GM19395 (cell line): ENCODE measurements around the gene CHST15.
"Not testable (repeated sequence)": the region's sequence is repeated elsewhere in the genome, so short reads cannot be mapped to it uniquely, and the experiment has no call there.

Experiments
- ATAC-seq: cut with Tn5 transposase; IDR thresholded peaks from one replicate; pipeline ENCODE4 v1.9.1; 2021; ENCODE audit warnings: mild to moderate bottlenecking, moderate library complexity; ENCODE audit not compliant: unreplicated experiment

Gene CHST15

DNA sequence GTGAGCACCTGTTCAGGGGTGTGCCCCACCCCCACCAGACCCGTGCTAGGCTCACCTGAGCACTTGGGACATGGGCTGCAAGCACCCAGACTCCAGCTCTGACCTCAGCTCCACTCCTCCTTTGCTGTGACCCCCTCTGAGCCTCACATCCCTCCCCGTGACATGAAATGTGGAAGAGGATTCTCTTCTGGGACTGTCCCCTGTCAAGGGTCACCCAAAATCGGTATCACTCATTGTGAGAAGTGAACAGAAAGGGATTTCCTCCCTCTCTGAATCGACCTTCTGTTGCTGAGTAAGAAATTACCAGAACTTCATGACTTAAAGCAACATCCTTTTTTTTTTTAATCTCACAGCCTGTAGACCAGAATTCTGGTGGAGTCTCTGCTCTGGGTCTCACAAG lies 6.2 kb upstream of the CHST15 start:
- ATAC-seq = no peak

DNA sequence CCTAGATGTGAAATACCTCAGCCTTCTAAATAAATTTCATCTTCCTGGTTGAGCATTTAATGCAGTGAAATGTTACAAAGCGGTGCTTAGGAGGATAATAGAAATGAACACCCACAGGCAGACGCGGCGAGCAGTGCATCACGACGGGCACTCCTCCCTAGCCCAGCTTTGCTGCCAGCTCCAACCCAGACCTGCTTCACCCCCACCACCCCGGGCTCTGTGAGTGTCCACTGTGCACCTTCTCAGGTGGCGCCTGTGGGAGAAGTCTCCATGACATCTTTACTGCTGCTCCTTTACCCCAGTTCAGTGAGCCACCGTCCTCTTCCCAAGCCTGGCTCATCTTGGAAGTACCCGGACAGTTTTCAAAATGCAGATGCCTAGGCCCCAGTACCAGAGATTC lies 5.2 kb upstream of the CHST15 start:
- ATAC-seq = no peak

DNA sequence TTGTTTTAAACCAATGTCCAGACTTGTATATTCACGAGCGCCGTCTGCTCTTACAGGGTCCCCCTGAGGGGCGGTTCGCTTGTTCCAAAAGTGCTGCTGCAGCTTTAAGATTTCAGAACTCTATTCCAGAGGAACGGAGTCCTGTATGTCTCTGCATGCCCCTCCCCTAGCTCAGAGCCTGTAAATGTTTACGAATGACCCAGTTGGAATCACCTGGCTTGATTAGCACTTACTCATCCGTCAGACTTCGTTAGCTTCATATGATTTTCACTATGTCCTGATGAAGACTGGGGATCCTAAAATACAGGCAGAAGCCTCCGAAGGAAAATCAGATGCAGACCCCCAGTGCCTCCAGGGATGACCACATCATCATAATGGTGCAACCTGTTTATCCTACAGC lies 4.5 kb upstream of the CHST15 start:
- ATAC-seq = no peak

DNA sequence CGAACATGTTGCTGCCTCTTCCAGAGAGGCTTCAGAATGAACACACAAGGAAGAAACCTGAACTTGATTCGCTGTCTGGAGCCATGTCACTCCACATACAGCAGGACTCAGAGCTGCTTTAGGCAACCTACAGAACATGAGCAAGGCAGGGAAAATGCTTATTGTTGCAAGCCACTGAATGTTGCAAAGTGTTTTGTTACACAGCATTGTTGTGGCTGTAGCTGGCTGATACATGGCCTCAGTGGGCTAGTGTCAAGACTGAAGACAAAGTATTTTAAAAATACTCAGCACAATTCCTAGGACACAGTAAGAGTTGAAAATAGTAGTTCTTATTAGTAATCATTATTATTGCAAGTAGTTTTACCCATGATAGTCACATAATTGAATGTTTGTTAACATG lies 3.1 kb upstream of the CHST15 start:
- ATAC-seq = no peak

DNA sequence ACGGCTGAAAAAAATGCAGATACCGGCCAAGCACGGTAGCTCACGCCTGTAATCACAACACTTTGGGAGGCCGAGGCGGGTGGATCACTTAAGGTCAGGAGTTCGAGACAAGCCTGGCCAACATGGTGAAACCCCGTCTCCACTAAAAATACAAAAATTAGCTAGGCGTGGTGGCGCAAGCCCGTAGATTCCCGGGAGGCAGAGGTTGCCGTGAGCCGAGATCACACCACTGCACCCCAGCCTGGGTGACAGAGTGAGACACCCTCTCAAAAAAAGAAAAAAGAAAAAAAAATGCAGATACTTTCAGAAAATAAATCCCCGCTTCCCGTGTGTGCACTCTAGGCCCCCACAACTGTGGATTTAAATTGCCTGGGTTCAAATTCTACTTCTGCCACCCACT lies 2.4 kb upstream of the CHST15 start:
- not testable (repeated sequence) for ATAC-seq

DNA sequence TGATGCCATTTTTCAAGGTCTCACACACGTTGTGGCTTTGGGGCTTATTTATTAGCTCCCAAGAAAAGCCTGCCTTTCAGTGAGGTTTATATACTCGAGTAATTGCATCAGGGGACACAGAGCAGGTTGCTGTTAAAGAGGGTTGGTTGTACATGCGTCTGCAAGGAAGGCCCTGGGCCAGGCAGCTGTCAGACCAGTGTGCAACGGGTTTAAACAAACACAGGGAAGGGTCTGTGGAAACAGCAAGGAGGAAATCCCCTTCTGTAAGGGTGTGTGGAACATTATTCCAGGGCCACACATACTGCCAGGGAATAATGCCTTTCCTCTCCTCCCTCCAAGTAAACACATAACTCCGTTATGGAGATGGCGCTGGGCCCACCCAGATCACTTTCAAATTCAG lies 1.7 kb upstream of the CHST15 start:
- no peak for ATAC-seq

DNA sequence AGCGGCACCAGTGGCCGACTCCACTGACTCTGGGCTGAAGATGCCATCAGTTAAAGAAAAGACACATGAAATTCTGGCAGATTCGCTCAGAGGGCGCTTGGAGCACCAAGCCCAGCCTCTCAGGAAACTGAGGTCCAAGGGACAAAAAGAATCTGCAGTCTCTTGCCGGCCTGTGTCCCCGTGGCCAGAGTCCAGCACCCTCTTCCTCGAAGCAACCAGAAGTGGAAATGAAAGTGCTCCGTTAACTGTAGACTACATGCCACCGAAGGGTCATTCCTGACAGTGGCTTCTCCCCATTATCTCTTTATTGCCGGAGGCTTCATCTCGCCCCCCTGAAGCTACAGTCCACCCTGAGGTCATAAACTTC lies 1.0 kb upstream of the CHST15 start:
- ATAC-seq = no peak

DNA sequence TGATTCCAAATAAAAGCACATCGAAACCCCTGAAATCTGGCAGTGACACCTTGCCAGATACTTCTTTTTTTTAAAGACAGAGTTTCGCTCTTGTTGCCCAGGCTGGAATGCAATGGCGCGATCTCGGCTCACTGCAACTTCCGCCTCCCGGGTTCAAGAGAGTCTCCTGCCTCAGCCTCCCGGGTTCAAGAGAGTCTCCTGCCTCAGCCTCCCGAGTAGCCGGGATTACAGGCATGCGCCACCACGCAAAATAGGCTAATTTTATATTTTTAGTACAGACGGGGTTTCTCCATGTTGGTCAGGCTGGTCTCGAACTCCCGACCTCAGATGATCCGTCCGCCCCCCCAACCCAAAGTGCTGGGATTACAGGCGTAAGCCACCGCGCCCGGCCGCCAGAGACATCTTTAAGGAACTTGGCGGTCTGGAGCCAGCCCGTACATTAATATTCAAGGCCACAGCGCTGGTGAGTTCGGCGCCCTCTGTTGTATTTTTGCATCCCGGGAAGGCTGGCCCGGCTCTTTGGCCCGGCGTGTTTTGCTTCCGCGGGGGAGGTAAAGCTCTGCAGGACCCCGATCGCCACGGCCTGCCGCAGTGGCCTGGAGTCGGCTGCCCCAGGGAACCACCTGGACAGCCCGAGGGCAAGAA lies 498 bp upstream of the CHST15 start:
- not testable (repeated sequence) for ATAC-seq

DNA sequence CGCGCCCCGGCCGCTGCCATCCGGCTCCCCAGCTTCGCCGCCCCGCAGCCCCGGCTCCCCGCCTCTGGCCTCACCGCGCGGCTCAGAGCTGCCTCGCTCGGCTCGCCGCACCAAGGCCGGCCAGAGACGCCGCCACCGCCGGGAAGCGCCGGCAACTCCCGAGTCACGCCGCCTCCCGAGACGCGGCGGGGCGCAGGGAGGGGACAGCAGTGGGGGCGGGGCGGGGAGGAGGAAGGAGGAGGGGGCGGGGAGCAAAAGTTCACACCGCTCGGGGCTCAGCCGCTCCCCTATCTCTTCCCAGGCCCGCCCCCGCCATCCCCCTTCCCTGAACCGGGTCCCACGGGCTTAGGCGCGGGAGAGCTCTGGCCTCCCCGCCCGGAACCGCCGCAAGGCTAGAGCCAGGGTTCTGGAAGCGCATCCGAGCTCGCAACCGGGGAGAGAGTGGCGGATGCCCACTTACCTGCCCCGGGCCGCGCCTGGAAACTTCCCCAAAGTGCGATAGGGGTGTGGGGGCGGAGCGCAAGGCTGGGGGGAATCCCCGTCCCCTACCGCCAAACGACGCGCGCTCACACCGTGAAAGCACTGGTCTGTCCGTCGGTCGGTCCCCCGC lies 1.0 kb downstream of the CHST15 start:
- ATAC-seq = no peak

DNA sequence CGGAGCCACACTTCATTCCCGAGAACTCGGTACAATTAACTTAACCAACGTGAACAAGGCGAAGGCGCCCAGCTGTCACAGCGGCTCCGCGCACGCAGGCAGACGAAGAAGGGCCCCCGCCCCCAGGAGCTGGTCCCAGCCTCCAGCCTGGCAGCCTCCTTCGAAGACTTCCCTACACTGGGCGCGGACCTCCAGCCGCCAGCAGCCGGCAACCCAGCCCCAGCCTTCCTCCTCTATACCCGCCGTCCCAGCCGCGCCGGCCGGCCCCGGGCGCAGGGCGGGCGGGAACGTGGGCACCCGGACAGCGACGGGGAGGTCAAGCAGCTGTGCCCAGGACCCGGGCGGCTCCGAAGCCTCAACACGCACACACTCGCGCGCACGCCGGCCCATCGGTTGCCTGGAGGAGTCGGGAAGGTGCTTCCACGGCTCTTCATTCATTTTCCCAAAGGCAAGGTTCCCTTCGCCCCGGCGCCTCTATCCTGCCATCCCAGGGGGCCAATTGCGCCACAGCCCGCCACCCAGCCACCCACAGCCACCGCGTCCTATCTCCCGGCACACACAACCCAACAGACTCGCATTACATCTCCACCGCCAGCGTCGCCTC lies 1.6 kb downstream of the CHST15 start:
- ATAC-seq = no peak

DNA sequence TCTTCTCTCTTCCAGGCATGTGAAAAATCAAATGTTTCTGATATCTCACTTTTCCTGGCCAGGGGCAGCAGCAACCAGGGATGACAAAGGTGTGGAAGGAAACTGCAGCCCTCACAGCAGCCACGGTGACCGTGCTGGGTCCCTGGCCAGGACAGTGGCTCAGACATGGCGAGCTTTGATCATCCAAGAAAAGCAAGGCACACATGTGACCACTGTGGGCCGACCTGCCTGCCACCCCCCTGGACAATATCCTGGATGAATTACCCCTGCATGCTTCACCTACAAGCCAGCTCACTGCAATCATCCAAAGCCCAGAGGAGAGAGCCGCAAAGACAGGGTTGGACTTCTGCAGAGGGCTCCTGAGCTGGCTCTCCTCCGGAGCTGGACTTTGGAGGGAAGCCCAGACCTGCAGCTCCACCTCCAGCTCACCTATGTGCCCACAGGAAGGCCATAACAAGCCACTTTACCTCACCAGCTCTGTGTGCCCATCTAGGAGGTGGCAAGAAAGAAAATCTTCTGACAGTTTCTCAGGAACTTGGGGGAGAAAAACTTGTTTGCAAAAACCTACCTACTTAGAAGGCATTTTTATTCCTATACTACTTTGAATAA lies 2.7 kb downstream of the CHST15 start:
- ATAC-seq = no peak

DNA sequence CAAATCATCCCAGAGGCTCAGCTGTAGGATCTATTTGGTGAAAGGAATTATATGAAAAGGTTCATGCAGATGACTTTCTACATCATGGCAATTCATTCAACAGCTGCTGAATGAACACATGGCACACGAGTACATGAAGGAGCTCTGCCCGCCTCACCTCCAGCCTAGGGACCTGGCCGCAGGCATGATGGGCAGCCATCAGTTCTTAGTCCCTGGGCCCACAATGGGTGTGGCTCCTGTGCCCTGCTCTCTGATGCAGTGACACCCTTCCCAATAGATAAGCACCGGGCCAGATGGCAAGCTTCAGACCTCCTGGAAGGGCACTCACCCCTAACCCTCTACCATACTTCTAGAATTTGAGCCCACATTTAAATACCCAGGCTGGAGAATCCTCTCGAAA lies 3.5 kb downstream of the CHST15 start:
- no peak for ATAC-seq

DNA sequence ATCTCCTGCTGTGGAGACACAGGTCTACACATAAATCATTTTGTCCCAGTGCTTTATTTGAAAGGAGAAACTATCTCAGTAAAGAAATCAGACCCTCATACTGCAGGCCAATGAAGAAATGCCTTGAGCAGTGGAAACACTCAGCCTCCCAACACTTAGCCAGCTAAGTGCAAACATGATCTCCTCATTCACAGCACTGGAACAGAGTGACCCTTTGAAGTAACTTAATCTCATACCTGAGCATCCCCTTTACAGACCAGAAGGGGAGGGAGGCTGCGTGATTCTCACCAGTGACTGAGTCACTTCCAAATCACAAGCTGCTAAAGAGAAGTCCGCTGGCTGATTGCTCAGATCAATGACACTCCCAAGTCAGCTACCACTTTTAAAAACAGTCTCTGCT lies 4.5 kb downstream of the CHST15 start:
- ATAC-seq = no peak

DNA sequence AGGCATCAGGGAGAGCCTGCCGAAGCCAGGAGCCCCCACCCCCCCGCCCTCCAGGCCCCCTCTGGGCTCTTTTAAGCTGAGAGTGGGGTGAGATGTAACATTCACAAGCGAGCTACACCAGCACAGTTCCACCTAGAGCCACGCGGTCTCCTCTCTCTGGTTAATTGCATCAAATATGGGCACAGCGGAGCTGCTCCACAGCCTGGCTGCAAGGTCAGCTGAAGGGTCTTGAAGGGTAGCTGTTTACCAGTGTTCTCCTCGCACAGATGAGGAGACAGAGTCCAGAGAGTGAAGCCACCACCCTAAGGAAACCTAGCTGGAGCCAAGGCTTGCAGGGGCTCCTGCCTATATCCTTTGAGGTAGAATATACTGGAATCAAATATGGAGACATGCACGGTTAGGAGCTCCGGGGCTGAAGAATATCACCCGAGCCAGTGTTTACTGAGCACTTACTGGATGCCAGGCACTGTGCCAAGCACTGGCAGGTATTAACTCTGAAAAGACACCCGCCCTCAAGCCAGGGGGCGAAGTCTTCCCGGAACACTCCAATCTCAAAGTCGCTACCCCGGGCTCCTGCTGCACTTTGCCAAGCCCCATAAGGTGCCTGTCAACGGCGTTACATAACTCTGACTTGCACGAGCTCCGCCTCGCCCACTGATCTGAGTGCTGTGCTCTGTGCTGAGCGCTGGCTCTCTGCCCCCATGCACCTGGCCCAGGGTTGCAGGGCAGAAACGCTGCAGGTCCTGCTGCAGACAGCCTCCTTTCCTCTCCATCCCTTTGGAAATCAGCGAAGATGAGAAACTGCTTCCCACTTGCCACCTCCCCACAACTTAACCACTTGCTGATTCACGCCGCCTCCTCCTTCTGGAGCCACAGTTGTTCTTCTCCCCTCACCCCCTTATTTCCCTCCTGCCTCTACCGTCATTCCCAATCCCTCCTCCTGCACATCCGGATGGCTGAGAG lies 5.4 kb downstream of the CHST15 start:
- ATAC-seq = no peak

DNA sequence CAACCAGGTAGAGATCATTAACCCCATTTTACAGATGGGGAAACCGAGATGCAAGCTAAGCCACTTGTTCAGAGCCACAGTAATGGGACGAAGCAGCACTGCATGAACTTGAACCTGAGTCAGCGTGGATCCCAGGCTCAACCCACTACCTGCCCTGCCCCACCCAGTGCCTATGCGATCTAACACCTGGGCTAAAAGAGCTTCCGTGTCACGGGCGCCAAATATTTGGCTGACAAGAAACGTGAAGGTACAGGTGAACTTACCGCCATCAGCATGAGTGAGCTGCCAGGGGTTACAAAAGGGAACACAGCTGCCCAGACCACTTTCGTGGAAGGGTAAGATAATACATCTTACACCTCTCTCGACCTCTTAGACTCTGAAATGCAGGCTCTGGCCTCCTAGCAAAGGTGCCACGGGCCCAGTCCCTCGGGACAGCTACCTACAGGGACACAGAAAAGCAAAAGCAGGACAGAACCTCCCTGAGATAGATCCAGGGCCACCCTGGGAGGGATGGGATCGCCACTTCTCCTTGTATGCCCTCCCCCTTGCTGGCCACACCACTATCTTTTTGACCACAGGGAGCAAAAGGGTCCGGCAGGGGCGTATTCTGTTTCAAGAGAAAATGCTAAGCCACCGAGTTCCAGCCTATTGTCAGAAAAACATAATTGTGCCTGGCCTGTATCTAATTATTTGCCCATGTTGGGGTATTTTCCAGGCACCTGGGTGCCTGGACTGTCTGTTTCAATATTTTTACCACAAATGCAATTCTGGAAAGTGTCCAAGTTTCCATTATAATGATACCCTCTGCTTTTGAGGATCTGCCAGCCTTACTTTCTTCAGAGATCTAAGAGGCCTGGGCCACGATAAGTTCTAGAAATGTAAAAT lies 6.4 kb downstream of the CHST15 start:
- no peak for ATAC-seq

DNA sequence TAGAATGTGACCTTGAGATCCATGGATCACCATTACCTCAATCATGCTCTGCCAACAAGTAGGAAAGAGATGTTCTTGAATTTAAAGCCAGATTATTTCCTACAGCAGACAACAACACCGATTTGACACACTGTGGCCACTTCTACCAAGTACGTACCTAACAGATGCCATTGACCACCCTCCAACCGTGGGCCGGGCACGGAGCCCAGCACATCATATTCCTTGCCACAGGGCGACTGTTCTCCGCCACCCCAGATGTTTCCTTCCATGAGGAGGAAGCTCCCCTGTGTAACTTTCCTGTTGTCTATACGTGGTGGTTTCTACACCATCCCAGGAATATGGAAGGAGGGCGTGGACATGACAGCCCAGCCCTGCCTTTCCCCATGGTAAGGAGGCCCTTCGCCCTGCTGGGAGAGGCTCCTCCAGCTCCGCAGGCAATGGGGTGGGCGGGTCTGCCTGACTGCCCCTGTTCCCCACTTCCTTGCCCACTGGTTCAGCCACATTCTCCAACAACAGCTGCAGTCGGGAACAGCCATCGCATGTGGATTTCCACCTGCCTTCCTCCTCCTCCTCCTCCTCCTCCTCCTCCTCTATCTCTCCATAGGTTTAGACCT lies 7.2 kb downstream of the CHST15 start:
- no peak for ATAC-seq

DNA sequence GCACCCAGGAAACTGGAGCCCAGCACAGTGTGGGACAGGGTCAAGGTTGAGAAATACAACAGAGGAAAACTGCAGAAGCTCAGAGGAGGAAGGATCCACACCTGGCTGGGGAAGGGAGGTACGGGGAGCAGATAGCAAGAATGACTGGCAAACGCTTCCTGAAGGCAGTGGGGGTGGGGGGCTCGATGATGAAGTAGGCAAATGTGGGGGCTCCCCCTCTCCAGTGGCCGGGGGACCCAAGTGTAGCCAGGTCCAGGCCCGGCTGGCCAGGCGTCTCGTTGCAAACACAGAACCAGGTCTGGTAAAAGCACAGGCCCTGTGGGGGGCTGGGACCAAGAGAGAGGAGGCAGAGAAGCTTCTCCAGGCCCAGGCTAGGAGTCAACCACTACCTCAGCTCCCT lies 7.7 kb downstream of the CHST15 start:
- no peak for ATAC-seq

DNA sequence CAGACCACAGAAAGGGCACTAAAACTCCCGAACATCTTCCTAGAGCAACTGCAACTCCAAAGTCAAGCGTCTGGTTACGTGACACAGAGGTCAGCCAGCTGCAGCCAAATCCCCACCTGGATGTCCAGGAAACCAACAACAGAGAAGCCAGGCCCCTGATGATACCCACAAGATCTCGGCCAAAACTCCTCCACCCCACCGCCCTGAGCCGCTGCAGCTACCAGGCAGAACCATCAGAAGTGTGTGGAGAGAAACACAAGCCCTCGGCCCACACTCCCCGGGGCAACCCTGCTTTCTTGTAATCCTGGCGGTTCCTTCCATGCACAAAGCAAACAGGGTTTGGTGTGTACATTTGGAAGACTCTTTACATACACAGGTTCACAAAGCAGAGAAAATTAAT lies 8.7 kb downstream of the CHST15 start:
- no peak for ATAC-seq

DNA sequence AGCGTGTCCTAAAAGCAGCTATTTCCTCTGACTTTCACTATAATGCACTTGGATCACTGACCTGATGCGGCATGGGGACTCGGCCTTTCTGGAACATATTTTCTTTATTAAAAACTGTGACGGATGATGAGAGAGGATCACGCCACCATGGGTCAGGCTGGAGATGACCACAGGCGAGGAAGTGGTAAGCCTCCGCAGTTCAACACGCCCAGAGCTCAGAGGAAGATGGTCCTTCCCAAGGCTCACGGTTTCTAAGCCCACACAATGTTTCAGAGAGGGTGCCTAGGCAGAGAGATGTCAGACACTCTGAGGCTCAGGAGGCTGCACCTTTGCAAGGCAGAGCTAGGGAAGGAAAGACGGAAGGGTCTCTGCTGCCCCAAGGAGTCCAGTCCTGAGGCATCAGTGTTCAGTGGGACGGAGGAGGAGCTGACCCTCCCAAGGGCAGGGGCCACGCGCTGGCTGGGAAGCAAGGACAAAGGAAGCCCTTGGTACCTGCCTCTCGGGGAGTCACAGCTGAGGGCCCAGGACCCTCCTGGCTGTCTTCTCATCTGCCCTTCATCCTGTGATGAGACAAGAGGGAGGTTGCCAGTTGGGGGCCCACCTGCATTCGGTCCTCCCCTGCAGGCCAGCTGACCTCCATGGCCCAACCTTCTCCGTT lies 9.5 kb downstream of the CHST15 start:
- no peak for ATAC-seq
